ENCODE measurements around the gene CEP63.

- no peak for TF ChIP-seq CTCF (conservative IDR thresholded peaks at IDR 0.05 in 1 of 2, IDR thresholded peaks at IDR 0.05 in 1 of 2; ENCODE audit: extremely low read depth in 1 of 2, insufficient read depth in 1 of 2, low read depth in 1 of 2, low read length in 2 of 2)
- no peak for TF ChIP-seq EZH2 (IDR thresholded peaks at IDR 0.05; ENCODE audit: borderline replicate concordance, low read length)
These were observed 28.3 kb upstream of the CEP63 start for GRCh38 chr3:134457376-134458074.

All from mammary epithelial cell (primary cell).